Erythroblast (primary cell): Measurements from ENCODE around the gene TRIO.

ENCODE experiments used
- GATA1 ChIP-seq: IDR thresholded peaks from 2 replicates; pipeline ENCODE4 v1.6.1; 2011; ENCODE audit warnings: low read depth, mild to moderate bottlenecking, control low read depth, low read length, moderate library complexity
- POLR2A ChIP-seq: IDR thresholded peaks from 2 replicates; pipeline ENCODE4 v1.6.1; 2011; ENCODE audit warnings: mild to moderate bottlenecking, low read length

DNA sequence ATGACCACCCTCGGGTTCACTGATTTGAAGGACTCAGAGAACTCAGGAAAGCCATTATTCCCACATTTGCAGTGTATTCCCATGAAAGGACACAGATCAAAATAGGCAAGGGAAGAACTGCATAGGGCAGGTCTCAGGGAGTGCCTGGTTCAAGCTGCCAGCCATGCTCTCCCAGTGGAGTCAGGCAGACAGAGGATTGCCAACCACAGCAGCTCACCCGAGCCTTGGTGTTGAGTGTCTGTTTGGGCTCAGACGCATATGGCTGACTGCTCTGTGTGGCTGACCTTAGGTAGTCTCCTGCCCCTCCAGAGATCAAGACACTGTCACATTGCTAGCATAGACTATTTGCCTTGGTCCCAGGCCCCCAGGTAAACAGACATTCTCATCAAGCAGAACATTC lies 322.6 kb downstream of the TRIO start:
- no peak for TF ChIP-seq POLR2A
- TF ChIP-seq GATA1, result no peak
